ENCODE data around the gene IKZF1. TPM values are rescaled to one million over a fixed set of nuclear protein-coding genes. Genes with fewer than 3 reads are reported as not detected.

The IKZF1 gene
- total and polyA plus RNA-seq, 8 donors: 0.70 to 8.1 (median 1.4) TPM

GRCh38 chr7:50298811-50299562, 5.5 kb upstream of the IKZF1 start:
- Histone ChIP-seq H3K36me3 (no peaks in the 10 kb centered on the region), H3K27ac (no peak overlapping the region), H3K9me3 (no peaks in the 10 kb centered on the region), H3K27me3 (peaks cover 0 to 13% (median 3%) of the 10 kb centered on the region in 4 donors), H3K4me1 (no peaks in the 10 kb centered on the region), H3K4me3 (no peak overlapping the region)
- DNase-seq: no peak
- TF ChIP-seq CTCF (IDR thresholded peaks at IDR 0.05): no peak
- FAIRE-seq: no peak
- ATAC-seq: no peak
- WGBS, 2 donors: 53 to 64% methylated on average over 8 of the region's 8 CpGs
- intact Hi-C loops (cut with DNase I): no loop called here

- TF ChIP-seq CTCF (IDR thresholded peaks at IDR 0.05): no peak
- WGBS, 2 donors: 43 to 60% methylated on average over 4 of the region's 4 CpGs
- intact Hi-C loops (cut with DNase I): no loop called here
- FAIRE-seq (no peak), ATAC-seq (no peak), DNase-seq (no peak)
- H3K27me3 ChIP-seq: peaks cover 0 to 15% (median 3%) of the 10 kb centered on the region in 4 donors
- H3K4me1 ChIP-seq: peaks cover 0 to 5% (median 0%) of the 10 kb centered on the region in 3 donors
- no peaks in the 10 kb centered on the region for H3K9me3 ChIP-seq
- H3K4me3 ChIP-seq: no peak overlapping the region
- H3K27ac ChIP-seq: no peak overlapping the region
- no peaks in the 10 kb centered on the region for H3K36me3 ChIP-seq
Measured at GRCh38 chr7:50300336-50300735, 4.2 kb upstream of the IKZF1 start.

- TF ChIP-seq CTCF (IDR thresholded peaks at IDR 0.05): no peak
- WGBS, 2 donors: 77 to 83% methylated on average over 28 of the region's 28 CpGs
- Histone ChIP-seq H3K27me3 (peaks cover 0 to 25% (median 5%) of the 10 kb centered on the region in 4 donors), H3K27ac (no peak overlapping the region), H3K4me3 (no peak overlapping the region), H3K4me1 (peaks cover 0 to 5% (median 0%) of the 10 kb centered on the region in 3 donors), H3K36me3 (no peaks in the 10 kb centered on the region), H3K9me3 (no peaks in the 10 kb centered on the region)
- FAIRE-seq (no peak), ATAC-seq (no peak), DNase-seq (no peak)
- intact Hi-C loops (cut with DNase I): no loop called here
Measured at GRCh38 chr7:50302486-50303334, 1.8 kb upstream of the IKZF1 start.

- H3K36me3 ChIP-seq: no peaks in the 10 kb centered on the region
- no peak for FAIRE-seq
- 7 to 13% methylated on average over 28 to 100 of the region's 100 CpGs for whole genome bisulfite sequencing, 2 donors
- intact Hi-C loops (cut with DNase I): no loop called here
- H3K27me3 ChIP-seq: peaks cover 0 to 25% (median 5%) of the 10 kb centered on the region in 4 donors
- DNase-seq: peak in 1 of 6 donors; percentile 61
- peak overlapping the region in 2 of 4 donors; percentile 35 to 52 for H3K4me3 ChIP-seq
- no peaks in the 10 kb centered on the region for H3K9me3 ChIP-seq
- peak in 2 of 4 donors; percentile 36 to 48 for ATAC-seq
- TF ChIP-seq CTCF (IDR thresholded peaks at IDR 0.05): no peak
- no peak overlapping the region for H3K27ac ChIP-seq
- peaks cover 0 to 5% (median 0%) of the 10 kb centered on the region in 3 donors for H3K4me1 ChIP-seq
Measured at GRCh38 chr7:50303335-50304128, 984 bp upstream of the IKZF1 start.
